NCI-H187 treated with DMSO at 0.1 percent for 48 hours (cell line): ENCODE results near the gene PIGX.

Experiments used
- DNase-seq: peaks from one replicate; lab custom pipeline; 2025; lab: John Stamatoyannopoulos, UW

PIGX gene

DNA sequence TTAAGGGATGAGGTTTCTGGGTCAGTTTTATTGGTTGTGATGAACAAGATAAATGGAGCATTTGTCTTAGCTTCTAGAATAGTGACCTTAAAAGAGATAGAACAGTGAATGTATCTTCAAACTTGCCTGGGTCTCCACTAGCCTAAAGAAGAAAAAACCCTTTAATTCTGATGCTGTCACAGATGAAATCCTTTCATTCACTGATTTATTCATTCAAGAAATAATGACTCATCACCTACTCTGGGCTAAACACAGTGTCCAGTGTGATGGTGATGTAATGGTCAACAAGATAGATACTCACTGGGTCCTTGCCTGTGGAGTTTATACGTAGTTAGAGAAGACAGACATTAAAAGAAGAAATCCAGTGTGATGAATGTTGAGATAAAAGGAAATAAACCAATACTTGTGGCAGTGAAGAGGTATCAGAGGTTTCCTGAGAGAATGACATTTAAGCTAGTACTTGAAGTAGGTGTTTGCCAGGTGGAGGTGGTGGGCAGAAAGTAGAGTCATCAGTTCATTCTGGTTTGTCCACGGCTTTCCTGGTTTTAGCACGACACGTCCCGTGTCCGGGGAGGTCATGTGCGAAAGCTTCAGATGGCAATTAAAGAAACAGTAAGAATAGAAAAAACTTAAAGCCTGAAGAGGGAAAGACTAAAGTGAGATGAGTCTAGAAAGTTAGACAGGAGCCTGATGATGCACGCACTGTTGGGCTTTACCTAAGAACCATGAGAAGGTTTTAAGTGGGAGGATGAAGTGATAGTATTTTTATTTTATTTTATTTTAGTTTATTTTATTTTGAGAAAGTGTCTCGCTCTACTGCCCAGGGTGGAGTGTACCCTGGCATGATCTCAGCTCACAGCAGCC is 45.9 kb downstream of the PIGX start:
- no peak for DNase-seq

DNA sequence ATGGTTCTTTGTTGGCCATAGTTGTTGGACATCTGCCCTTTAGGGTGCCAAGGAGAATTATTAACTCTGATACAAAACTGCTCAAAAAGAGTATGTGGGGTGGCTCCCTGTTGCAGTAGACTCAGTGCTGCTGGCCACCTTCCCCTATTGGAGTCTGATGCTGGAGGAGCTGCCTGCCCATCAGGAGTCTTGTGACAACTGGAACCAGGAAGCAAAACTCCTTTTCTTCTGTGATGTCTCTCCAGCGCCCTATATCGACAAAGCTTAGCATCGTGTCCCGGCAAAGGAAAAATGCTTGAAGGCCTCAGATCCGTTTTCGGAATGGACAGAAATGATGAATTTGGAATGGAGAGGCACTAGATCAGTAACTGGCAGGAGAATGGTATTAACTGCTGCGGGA is 51.0 kb downstream of the PIGX start:
- DNase-seq: no peak

DNA sequence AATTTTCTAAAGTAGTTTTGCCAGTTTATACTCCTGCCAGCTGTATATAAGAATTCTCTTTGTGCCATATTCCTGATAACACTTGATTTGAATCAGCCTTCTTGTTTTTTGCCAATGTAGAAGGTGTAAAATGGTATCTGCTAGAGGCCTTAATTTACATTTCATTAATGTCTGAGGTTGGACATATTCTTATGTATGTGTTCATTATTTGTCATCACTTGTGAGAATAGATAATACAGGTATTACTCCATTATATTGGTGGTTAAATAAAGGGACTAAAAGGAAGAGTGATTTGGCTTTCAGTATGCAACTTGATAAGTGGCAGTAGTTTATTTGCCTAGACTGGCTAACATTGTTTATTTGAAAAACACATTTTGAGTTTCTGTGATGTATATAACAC is 53.3 kb downstream of the PIGX start:
- DNase-seq: no peak

DNA sequence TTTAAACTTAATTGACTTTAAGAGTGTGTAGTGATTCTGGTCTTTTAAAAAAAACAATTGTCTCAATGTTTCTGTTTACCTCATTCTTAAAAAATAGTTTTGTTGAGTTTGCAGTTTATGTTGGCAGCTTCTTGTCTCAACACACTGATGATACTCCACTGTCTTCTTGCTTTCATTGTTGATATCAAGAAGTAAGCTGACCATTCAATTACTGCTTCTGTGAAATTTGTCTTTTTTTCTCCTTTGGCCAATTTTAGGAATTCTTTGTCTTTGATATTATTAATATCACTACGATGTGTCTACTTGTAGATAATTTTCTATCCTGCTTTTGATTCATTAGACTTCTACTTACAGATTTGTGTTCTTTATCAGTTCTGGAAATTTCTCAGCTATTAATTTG is 58.9 kb downstream of the PIGX start:
- DNase-seq: no peak

DNA sequence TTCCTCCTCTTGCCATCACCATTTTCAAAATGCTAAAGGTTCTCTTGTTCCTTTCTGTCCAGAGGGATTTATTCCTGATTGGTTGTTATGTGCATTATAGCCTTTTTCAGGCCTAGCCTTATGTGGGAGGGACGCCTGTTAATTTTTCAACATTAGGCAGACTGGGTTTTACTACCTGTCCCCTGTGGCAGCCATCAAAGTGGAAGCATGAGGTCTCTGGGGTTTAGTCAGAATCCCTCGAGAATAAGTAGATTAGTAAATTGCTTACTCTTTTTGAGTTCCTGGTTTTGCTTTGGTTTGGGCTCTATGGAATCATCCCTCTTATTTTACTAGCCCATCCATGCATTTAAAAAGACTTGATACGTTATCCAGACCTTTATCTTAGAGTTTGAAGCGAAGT is 59.9 kb downstream of the PIGX start:
- DNase-seq: no peak

DNA sequence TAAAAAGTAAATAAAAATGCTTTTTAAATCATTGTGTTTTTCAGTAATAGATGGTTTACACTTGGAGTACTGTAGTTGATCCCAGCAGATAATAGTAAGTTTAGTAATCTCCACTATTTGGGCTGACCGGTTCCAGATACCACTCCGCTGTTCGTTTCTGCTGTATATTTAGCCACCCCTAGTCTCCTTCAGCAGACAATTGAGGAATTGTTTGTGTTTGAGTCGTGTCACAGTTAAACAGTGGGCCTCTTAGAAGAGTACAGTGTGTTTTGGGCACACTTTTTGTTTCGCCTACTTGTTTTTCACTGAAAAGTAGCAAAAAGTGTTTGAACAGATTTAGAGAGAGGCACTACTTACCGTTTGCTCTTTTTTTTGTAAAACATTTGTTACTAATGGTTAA is 60.7 kb downstream of the PIGX start:
- DNase-seq: no peak

DNA sequence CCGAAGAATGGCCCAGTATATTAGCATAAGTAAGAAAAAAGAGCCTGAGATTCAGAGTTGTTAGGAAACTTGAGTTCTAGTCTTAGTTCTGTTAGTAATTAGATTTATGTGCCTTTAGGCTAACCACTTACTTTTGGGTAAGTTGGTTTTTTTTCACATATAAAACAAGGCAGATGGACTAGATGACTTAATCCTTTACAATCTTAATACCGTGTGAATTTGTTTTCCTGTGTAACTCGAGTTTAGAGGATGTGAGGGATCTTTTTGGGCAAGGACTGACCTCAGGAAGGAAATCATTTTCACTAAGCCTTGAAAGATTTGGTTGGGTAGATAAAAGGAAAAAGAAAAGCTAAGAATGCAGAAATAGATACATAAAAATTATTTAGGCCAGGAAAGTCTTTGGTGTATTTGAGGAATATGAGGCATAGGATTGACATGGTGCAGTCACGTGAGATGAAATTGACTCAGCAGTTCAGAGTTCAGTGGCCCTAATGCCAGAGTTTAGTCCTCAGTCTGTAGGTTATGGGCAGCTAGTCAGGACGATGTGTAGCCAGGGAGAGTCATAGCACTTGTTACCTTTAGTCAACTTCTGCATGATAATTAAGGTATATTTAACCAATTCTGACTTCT is 62.1 kb downstream of the PIGX start:
- DNase-seq: no peak

DNA sequence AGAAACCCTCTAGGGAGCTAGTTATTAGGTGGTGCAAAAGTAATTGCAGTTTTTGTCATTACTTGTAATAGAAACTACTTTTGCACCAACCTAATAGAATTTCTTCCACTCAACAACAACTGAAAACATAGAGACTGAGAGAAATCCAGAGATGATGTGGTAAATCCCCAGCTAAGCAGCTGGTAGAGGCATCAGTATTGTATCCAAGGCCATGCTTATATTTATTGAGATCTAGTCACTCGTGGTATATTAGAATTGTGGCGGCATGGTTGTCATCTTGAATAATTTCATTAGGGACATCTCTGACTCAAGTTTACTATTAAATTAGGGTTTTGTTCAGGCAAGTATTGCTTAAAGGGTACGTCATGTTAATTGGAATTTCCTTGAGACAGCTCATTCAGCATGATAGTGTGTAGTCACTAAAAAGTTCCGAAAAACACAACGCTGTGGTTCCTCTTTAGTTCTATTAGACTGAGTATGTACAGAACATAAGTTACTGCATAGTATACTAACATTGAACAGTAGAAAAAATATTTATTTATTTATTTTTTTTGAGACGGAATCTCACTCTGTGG is 62.8 kb downstream of the PIGX start:
- DNase-seq: no peak

DNA sequence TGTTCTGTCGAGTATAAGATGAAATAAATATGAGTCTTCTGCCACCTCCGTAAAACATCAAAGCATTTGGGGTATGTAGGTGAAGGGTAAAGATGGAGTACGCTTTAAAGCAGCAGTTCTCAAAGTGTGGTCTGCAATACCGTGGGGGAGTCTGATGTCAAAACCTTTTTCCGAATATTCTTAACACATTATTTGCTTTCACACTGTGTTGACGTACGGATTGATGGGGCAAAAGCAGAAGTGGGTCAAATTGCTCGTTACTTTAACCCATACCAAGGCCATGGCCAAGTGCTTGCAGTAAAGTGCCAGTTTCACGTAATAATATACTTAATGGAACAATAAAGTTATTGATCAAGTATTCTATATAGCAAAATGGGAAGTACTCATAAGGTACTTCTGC is 63.8 kb downstream of the PIGX start:
- no peak for DNase-seq

DNA sequence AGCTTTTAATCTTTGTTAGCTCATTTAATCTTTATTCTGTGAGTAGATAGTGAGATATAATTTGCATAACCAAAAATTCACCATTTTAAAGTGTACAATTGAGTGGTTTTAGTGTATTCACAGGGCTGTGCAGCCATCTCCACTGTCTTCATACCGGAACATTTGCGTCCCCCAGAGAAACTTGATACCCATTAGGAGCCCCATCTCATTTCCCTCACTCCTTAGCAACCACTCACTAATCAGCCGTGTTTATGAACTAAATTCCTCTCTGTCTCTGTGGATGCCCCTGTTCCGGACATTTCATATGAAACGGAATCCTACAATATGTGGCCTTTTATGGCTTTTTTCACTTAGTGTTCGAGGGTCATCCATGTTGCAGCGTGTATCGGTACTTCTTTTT is 65.7 kb downstream of the PIGX start:
- DNase-seq: no peak

DNA sequence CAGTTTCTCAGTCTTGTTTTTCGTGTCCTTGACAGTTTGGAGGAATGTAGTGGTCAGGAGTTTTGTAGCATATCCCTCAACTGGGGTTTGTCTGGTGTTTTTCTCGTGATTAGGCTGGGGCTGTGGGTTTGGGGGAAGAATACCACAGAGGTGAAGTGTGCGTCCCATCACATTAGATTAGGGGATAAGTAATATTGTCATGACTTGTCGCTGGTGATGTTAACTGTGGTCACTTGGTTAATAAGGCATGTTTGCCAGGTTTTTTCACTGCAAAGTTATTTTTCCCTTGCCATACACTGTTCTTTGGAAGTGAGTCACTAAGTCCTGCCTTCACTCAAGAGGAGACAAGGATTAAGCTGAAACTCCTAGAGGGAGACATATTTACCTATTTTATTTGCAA is 66.6 kb downstream of the PIGX start:
- no peak for DNase-seq

DNA sequence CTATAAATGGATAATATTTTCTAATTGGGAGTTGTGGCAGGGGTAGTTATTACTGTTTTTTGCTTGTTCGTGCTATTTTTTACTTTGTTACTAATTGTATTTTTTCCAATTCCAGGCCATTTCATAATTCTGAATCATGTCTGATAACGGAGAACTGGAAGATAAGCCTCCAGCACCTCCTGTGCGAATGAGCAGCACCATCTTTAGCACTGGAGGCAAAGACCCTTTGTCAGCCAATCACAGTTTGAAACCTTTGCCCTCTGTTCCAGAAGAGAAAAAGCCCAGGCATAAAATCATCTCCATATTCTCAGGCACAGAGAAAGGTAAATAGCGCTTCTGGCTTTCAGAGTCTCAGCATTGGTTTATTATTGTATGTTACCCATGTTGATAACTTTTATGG is 70.3 kb downstream of the PIGX start:
- no peak for DNase-seq
